HUES6 (cell line): ENCODE data around the gene MYO19.

Source experiments
- H3K27ac ChIP-seq: 2 replicates; pipeline ENCODE4 v1.7.0; 2013; ENCODE audit warnings: low read depth, mild to moderate bottlenecking, low read length, inconsistent platforms
- H3K27me3 ChIP-seq: 2 replicates; pipeline ENCODE4 v1.6.1; 2013; ENCODE audit warnings: low read length; ENCODE audit not compliant: control insufficient read depth, insufficient read depth
- H3K36me3 ChIP-seq: 2 replicates; pipeline ENCODE4 v1.6.1; 2013; ENCODE audit warnings: low read length; ENCODE audit not compliant: control insufficient read depth, insufficient read depth
- H3K4me1 ChIP-seq: 2 replicates; pipeline ENCODE4 v1.6.1; 2013; ENCODE audit warnings: low read length; ENCODE audit not compliant: control insufficient read depth, insufficient read depth
- H3K4me3 ChIP-seq: 2 replicates; pipeline ENCODE4 v1.5.1; 2013; ENCODE audit warnings: low read depth, low read length
- H3K9ac ChIP-seq: one replicate; pipeline ENCODE4 v1.6.1; 2013; ENCODE audit warnings: mild to moderate bottlenecking, low read length
- H3K9me3 ChIP-seq: 2 replicates; pipeline ENCODE4 v1.6.1; 2013; ENCODE audit warnings: low read depth, low read length; ENCODE audit not compliant: control insufficient read depth, insufficient read depth

The MYO19 gene

DNA sequence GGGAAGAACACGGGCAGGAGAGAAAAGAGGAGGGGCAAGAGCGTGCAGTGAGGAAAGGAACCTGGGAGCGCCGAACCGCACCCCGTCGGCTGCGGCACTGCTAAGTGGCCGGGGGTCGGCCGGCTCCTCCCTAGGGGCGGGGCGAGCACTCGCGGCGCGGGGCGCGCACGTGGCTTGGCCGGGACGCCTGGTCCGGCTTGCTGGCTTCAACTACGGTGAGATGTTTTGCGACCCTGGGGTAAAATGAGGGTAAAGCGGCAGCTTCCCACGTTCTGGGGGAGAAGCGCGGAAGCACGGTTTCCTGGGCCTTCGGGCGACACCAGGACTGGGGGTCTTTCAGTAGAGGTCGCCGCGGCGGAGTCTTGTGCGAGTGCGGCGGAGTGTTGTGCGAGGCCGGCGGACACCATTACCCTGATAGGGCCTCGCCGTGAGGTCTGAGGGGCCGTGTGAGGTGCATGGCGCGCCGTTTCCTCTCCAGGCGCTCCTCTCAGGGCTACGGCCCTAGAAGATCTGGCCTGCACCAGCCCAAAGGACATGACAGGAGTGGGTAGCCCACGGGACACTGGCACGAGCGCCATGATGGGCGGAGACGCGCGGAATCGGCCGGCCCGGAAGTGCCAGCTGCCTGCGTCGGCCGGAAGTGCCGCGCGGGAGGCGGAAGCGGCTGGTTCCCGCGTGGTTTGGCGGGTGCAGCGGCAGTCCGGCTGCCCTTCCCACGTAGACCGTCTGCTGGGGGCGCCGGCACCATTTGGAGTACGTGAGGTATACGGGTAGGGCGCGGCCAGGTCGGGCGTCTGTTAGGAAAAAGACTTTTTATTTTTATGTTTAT lies at the start of gene MYO19, which contains the start of gene PIGW:
MYO19 (minus strand) TSS at position 29 of the 829 bp plus-strand sequence. CDS start 2,330 bp downstream, outside the sequence.
PIGW (plus strand) TSS at position 148 of the 829 bp plus-strand sequence. CDS start 2,115 bp downstream, outside the sequence.
- peak within 1 kb of the TSS; percentile 86 for H3K4me3 ChIP-seq
- peaks cover 56% of the 10 kb centered on the region for H3K36me3 ChIP-seq
- H3K9me3 ChIP-seq, result no peaks in the 10 kb centered on the region
- peak within 1 kb of the TSS; percentile 89 for H3K27ac ChIP-seq
- H3K4me1 ChIP-seq, result 0 out of 2 replicates have a peak, but pooled peaks cover 5% of the 10 kb centered on the region
- no peaks in the 10 kb centered on the region for H3K27me3 ChIP-seq
- peak within 1 kb of the TSS; percentile 98 for H3K9ac ChIP-seq

GRCh38 chr17:36583787-36584186 lies 49.1 kb upstream of the MYO19 start:
- no peaks in the 10 kb centered on the region for H3K27me3 ChIP-seq
- no peak overlapping the region for H3K4me3 ChIP-seq
- H3K36me3 ChIP-seq, result peaks cover 80% of the 10 kb centered on the region
- no peaks in the 10 kb centered on the region for H3K9me3 ChIP-seq
- H3K4me1 ChIP-seq, result no peaks in the 10 kb centered on the region
- H3K27ac ChIP-seq, result no peak overlapping the region
- H3K9ac ChIP-seq, result no peak overlapping the region

DNA sequence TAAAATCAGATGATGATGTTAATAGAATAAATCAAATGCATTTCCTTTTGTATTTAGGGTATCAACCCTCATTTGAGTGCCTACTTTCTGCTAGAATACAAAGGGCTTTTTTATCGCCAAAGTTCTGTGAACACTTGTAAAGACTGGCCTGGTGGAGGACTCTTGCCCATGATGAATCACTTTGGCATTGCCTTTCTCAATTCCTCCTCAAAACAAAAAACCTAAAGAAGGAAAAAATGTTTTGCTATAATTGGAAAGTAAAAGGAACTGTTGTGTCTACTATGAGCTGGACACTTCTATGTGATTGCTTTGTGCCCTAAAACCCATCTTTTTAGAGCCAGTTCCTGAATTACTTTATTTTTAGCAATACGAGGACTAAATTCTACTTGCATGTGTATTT lies 44.0 kb upstream of the MYO19 start:
- H3K27me3 ChIP-seq, result no peaks in the 10 kb centered on the region
- no peak overlapping the region for H3K9ac ChIP-seq
- H3K9me3 ChIP-seq, result no peaks in the 10 kb centered on the region
- H3K36me3 ChIP-seq, result peaks cover 65% of the 10 kb centered on the region
- no peak overlapping the region for H3K4me3 ChIP-seq
- H3K27ac ChIP-seq, result no peak overlapping the region
- H3K4me1 ChIP-seq, result no peaks in the 10 kb centered on the region

DNA sequence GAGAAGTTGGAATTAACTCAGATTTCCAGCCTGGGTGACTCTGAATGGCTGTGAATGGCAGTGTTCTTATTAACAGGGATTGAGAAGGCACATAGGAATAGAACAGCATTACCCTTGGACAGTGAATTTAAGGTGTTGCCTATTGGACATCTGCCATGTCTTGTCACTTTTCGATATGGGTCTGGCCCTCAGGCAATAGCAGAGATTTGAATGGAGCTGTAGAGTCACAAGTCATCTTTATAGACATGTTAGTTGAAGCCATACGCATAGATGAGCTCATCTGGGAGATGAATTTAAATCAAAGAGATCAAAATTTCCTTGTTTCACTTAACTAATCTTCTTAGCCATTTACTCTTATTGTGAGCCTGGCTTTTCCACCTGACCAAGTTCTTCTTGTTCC lies 42.1 kb upstream of the MYO19 start:
- no peaks in the 10 kb centered on the region for H3K4me1 ChIP-seq
- no peak overlapping the region for H3K9ac ChIP-seq
- H3K36me3 ChIP-seq, result peaks cover 64% of the 10 kb centered on the region
- no peak overlapping the region for H3K4me3 ChIP-seq
- no peaks in the 10 kb centered on the region for H3K27me3 ChIP-seq
- H3K27ac ChIP-seq, result no peak overlapping the region
- no peaks in the 10 kb centered on the region for H3K9me3 ChIP-seq

DNA sequence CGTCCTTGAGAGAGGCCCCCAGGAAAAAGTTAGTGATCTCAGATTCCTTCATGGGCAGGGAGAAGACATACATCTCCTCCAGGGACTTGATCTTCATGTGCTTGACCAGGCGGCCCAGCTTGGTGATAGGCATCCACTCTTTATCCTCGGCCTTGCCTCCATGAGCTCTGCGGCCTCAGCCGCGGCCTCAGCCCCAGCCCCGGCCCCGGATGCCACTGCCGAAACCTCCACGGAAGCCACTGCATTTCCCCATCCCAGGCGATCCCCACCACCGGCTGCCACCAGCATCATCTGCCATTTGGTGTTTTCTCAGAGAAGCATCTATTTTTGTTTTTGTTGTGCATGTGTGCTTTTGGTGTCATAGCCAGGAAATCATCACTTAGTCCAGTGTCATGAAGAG lies 40.4 kb upstream of the MYO19 start:
- Histone ChIP-seq H3K4me1 (no peaks in the 10 kb centered on the region), H3K27me3 (no peaks in the 10 kb centered on the region), H3K27ac (no peak overlapping the region), H3K36me3 (peaks cover 63% of the 10 kb centered on the region), H3K9me3 (no peaks in the 10 kb centered on the region), H3K4me3 (no peak overlapping the region), H3K9ac (no peak overlapping the region)

GRCh38 chr17:36566081-36566480 lies 31.4 kb upstream of the MYO19 start:
- Histone ChIP-seq H3K4me1 (no peaks in the 10 kb centered on the region), H3K4me3 (no peak overlapping the region), H3K36me3 (peaks cover 66% of the 10 kb centered on the region), H3K27ac (no peak overlapping the region), H3K27me3 (no peaks in the 10 kb centered on the region), H3K9me3 (no peaks in the 10 kb centered on the region), H3K9ac (no peak overlapping the region)

GRCh38 chr17:36553459-36553858 lies 18.8 kb upstream of the MYO19 start:
- H3K27ac ChIP-seq, result no peak overlapping the region
- H3K27me3 ChIP-seq, result no peaks in the 10 kb centered on the region
- no peaks in the 10 kb centered on the region for H3K4me1 ChIP-seq
- H3K9me3 ChIP-seq, result no peaks in the 10 kb centered on the region
- peaks cover 28% of the 10 kb centered on the region for H3K36me3 ChIP-seq
- no peak overlapping the region for H3K9ac ChIP-seq
- H3K4me3 ChIP-seq, result no peak overlapping the region

- no peak overlapping the region for H3K27ac ChIP-seq
- H3K27me3 ChIP-seq, result no peaks in the 10 kb centered on the region
- peaks cover 12% of the 10 kb centered on the region; the same call in 1 of the 2 replicates for H3K4me1 ChIP-seq
- H3K36me3 ChIP-seq, result peaks cover 8% of the 10 kb centered on the region
- H3K9me3 ChIP-seq, result no peaks in the 10 kb centered on the region
- H3K4me3 ChIP-seq, result no peak overlapping the region
- no peak overlapping the region for H3K9ac ChIP-seq
These were observed 16.1 kb upstream of the MYO19 start for GRCh38 chr17:36550491-36551417.

GRCh38 chr17:36547776-36548175 lies 13.1 kb upstream of the MYO19 start:
- H3K9ac ChIP-seq, result no peak overlapping the region
- no peak overlapping the region for H3K27ac ChIP-seq
- H3K9me3 ChIP-seq, result no peaks in the 10 kb centered on the region
- no peaks in the 10 kb centered on the region for H3K36me3 ChIP-seq
- H3K4me3 ChIP-seq, result peak overlapping the region; percentile 96; the same call in 1 of the 2 replicates
- H3K27me3 ChIP-seq, result no peaks in the 10 kb centered on the region
- peaks cover 12% of the 10 kb centered on the region; the same call in 1 of the 2 replicates for H3K4me1 ChIP-seq

- Histone ChIP-seq H3K9me3 (no peaks in the 10 kb centered on the region), H3K4me1 (peaks cover 12% of the 10 kb centered on the region; the same call in 1 of the 2 replicates), H3K4me3 (peak overlapping the region; percentile 96), H3K27me3 (no peaks in the 10 kb centered on the region), H3K9ac (peak overlapping the region; percentile 95), H3K27ac (peak overlapping the region; percentile 70; the same call in 1 of the 2 replicates), H3K36me3 (no peaks in the 10 kb centered on the region)
These were observed 11.9 kb upstream of the MYO19 start for GRCh38 chr17:36546418-36547093.
